Spleen (tissue), 11 donors: ENCODE results near the gene CETN1. TPM values are rescaled to one million over a fixed set of nuclear protein-coding genes. Genes with fewer than 3 reads are reported as not detected.

Source experiments
- DNase-seq: peaks from one replicate; pipeline ENCODE4 v3.0.0-alpha.2; 2020
- H3K27ac ChIP-seq, 8 donors: fragments of 200-600 bp; sonication (generic) in 7 of 8; 1 replicate in 4 of 8; 2 replicates in 4 of 8; pipeline versions ENCODE4 v1.5.0 to v1.8.0; 2016 to 2021; ENCODE audit warnings: inconsistent platforms in 4 of 8, mild to moderate bottlenecking in 4 of 8, moderate library complexity in 1 of 8
- H3K27me3 ChIP-seq, 7 donors: fragments of 200-600 bp; sonication (generic) in 6 of 7; replicated peaks in 1 of 7; 1 replicate in 4 of 7; 2 replicates in 3 of 7; pipeline versions ENCODE4 v1.5.0 to v1.8.0; 2016 to 2021; ENCODE audit warnings: inconsistent platforms in 3 of 7, mild to moderate bottlenecking in 1 of 7
- H3K36me3 ChIP-seq, 6 donors: fragments of 200-600 bp; sonication (generic) in 5 of 6; 1 replicate in 4 of 6; 2 replicates in 2 of 6; pipeline versions ENCODE4 v1.5.0 to v1.8.0; 2016 to 2021; ENCODE audit warnings: inconsistent platforms in 2 of 6
- H3K4me1 ChIP-seq, 6 donors: fragments of 200-600 bp; sonication (generic) in 5 of 6; 1 replicate in 3 of 6; 2 replicates in 3 of 6; pipeline versions ENCODE4 v1.5.0 to v1.8.0; 2016 to 2021; ENCODE audit warnings: inconsistent platforms in 3 of 6
- H3K4me3 ChIP-seq, 8 donors: fragments of 200-600 bp; sonication (generic) in 7 of 8; 1 replicate in 4 of 8; 2 replicates in 4 of 8; pipeline versions ENCODE4 v1.5.0 to v1.8.0; 2016 to 2021; ENCODE audit warnings: inconsistent platforms in 4 of 8, mild to moderate bottlenecking in 4 of 8, moderate library complexity in 2 of 8
- H3K9me3 ChIP-seq, 8 donors: fragments of 200-600 bp; sonication (generic) in 7 of 8; 1 replicate in 4 of 8; 2 replicates in 4 of 8; pipeline versions ENCODE4 v1.5.0 to v1.8.0; 2016 to 2021; ENCODE audit warnings: inconsistent platforms in 4 of 8
- POLR2A ChIP-seq, 3 donors: fragments of 450-650 bp; IDR thresholded peaks; one replicate each; pipeline ENCODE4 v1.5.1; 2017; ENCODE audit warnings: antibody characterized with exemption in 3 of 3, mild to moderate bottlenecking in 1 of 3
- POLR2AphosphoS5 ChIP-seq, 3 donors: sonication (generic); formaldehyde crosslinking; IDR thresholded peaks; one replicate each; pipeline ENCODE4 v1.5.1; 2017; ENCODE audit warnings: antibody characterized with exemption in 3 of 3
- WGBS, 5 donors: extraction: QIAGEN DNeasy Blood & Tissue Kit in 3 of 5; methylation state at CpG; one replicate each; pipeline versions ENCODE4 v1.1.5 to v1.1.7; 2013 to 2018; 5-methylcytosine and 5-hydroxymethylcytosine counted together
- intact Hi-C: fragments of 100-400 bp; cut with DNase I; formaldehyde crosslinking; loops from one replicate; pipeline ENCODE4 v1.15.0; 2023; ENCODE audit warnings: low total_unique reads
- polyA plus RNA-seq, 3 donors: library from polyadenylated mRNA; stranded (reverse); fragments of 200-250 nt; gene quantifications; one replicate each; pipeline ENCODE4 v1.2.1, GENCODE V29; 2013
- total RNA-seq, 7 donors: library from RNA; depleted of rRNA in 3 of 7; stranded (reverse); fragments of >200 nt in 3 of 7; fragmentation: NEBNext Ultra II Directional in 4 of 7; extraction: Animal tissue kit (Norgen Biotek cat#: 25700) in 4 of 7; gene quantifications; one replicate each; pipeline versions ENCODE4 v1.1.0 to v1.2.1, GENCODE V29; 2016 to 2021
- TF ChIP-seq, protein P1 (sequence below), 11 experiments: fragments of 200-600 bp in 7 of 11; fragments of 450-650 bp in 4 of 11; sonication (generic) in 4 of 11; IDR thresholded peaks in 8 of 11; conservative IDR thresholded peaks in 3 of 11; 1 replicate in 7 of 11; 2 replicates in 4 of 11; pipeline versions ENCODE4 v1.4.0 to v1.8.0; 2016 to 2021; ENCODE audit warnings: antibody characterized with exemption in 11 of 11, inconsistent platforms in 4 of 11, mild to moderate bottlenecking in 1 of 11
- donor health status: healthy with polysubstance abuse.
- donor health status: DM: no; HTN: no; CAD: no; lungs with moderate emphysema.
- donor health status: DM: no; HTN: no; CAD: no.
- donor health status: Bipolar disorder and iron deficiency.
- donor health status: healthy.
- donor health status: DM: no; HTN: no; CAD: no.
- donor health status: DM: yes; HTN: yes; CAD: no.

CETN1 gene
- total and polyA plus RNA-seq, 10 donors, result not detected

- TF ChIP-seq, protein P1, sequence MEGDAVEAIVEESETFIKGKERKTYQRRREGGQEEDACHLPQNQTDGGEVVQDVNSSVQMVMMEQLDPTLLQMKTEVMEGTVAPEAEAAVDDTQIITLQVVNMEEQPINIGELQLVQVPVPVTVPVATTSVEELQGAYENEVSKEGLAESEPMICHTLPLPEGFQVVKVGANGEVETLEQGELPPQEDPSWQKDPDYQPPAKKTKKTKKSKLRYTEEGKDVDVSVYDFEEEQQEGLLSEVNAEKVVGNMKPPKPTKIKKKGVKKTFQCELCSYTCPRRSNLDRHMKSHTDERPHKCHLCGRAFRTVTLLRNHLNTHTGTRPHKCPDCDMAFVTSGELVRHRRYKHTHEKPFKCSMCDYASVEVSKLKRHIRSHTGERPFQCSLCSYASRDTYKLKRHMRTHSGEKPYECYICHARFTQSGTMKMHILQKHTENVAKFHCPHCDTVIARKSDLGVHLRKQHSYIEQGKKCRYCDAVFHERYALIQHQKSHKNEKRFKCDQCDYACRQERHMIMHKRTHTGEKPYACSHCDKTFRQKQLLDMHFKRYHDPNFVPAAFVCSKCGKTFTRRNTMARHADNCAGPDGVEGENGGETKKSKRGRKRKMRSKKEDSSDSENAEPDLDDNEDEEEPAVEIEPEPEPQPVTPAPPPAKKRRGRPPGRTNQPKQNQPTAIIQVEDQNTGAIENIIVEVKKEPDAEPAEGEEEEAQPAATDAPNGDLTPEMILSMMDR (IDR thresholded peaks at IDR 0.05 in 8 of 11, conservative IDR thresholded peaks at IDR 0.05 in 3 of 11), result no peak
- TF ChIP-seq POLR2AphosphoS5 (IDR thresholded peaks at IDR 0.05), result no peak
- no peak for TF ChIP-seq POLR2A (IDR thresholded peaks at IDR 0.05)
- intact Hi-C loops, result loop anchor here (5.0 kb wide), 1 partner anchor 203 kb away; no protein-coding TSS in a partner anchor
- no peaks in the 10 kb centered on the region for H3K4me1 ChIP-seq
- no peaks in the 10 kb centered on the region for H3K9me3 ChIP-seq
- no peak overlapping the region for H3K27ac ChIP-seq
- DNase-seq, result no peak
- WGBS, 5 donors, result 80 to 94% (median 87%) methylated on average over 6 of the region's 6 CpGs
- no peaks in the 10 kb centered on the region for H3K36me3 ChIP-seq
- no peak overlapping the region for H3K4me3 ChIP-seq
- H3K27me3 ChIP-seq, result peaks cover 0 to 4% (median 0%) of the 10 kb centered on the region in 7 donors
These were observed 49.3 kb downstream of the CETN1 start for GRCh38 chr18:629269-630150.

GRCh38 chr18:631560-631959, 51.4 kb downstream of the CETN1 start:
- no peaks in the 10 kb centered on the region for H3K4me1 ChIP-seq
- DNase-seq, result no peak
- H3K27me3 ChIP-seq, result peaks cover 0 to 4% (median 0%) of the 10 kb centered on the region in 7 donors
- H3K27ac ChIP-seq, result no peak overlapping the region
- intact Hi-C loops, result no loop called here
- no peak overlapping the region for H3K4me3 ChIP-seq
- no peaks in the 10 kb centered on the region for H3K9me3 ChIP-seq
- TF ChIP-seq, protein P1 (IDR thresholded peaks at IDR 0.05 in 8 of 11, conservative IDR thresholded peaks at IDR 0.05 in 3 of 11), result no peak
- TF ChIP-seq POLR2A (IDR thresholded peaks at IDR 0.05) (no peak), POLR2AphosphoS5 (IDR thresholded peaks at IDR 0.05) (no peak)
- H3K36me3 ChIP-seq, result no peaks in the 10 kb centered on the region

Other genes with a start within 250 kb of the CETN1 start
- 1 to 10 TPM in 5 of 7 donors, under 1 TPM in 2; 0.37 to 4.5 (median 1.7) TPM for gene COLEC12, start 79.7 kb upstream of the CETN1 start, total RNA-seq
- under 1 TPM; 0.13 to 0.53 (median 0.20) TPM for gene COLEC12, start 79.7 kb upstream of the CETN1 start, polyA plus RNA-seq
- gene CLUL1, start 16.6 kb downstream of the CETN1 start, total RNA-seq, result 1 to 10 TPM in 1 of 7 donors, under 1 TPM in 1, not detected in 5; 0.61 to 5.1 TPM
- gene CLUL1, start 16.6 kb downstream of the CETN1 start, polyA plus RNA-seq, result not detected
- 10 to 100 TPM in 4 of 7 donors, 1 to 10 TPM in 3; 4.4 to 17.7 (median 14.4) TPM for gene TYMS, start 77.3 kb downstream of the CETN1 start, total RNA-seq
- gene TYMS, start 77.3 kb downstream of the CETN1 start, polyA plus RNA-seq, result 10 to 100 TPM in 2 of 3 donors, 1 to 10 TPM in 1; 4.4 to 24.7 (median 16.1) TPM
- 100 to 1,000 TPM in 2 of 7 donors, 10 to 100 TPM in 5; 37.9 to 125 (median 76.8) TPM for gene ENOSF1, start 132.2 kb downstream of the CETN1 start, total RNA-seq
- 10 to 100 TPM; 28.2 to 45.7 (median 37.2) TPM for gene ENOSF1, start 132.2 kb downstream of the CETN1 start, polyA plus RNA-seq
- gene YES1, start 231.9 kb downstream of the CETN1 start, total RNA-seq, result 100 to 1,000 TPM in 2 of 7 donors, 10 to 100 TPM in 5; 52.1 to 128 (median 97.1) TPM
- gene YES1, start 231.9 kb downstream of the CETN1 start, polyA plus RNA-seq, result 10 to 100 TPM in 1 of 3 donors, 1 to 10 TPM in 2; 8.4 to 24.2 (median 9.3) TPM